SH-SY5Y (cell line): ENCODE measurements around the gene YEATS2.

Experiments
- GATA2 ChIP-seq: IDR thresholded peaks from 2 replicates; pipeline ENCODE4 v1.6.1; 2011; ENCODE audit warnings: mild to moderate bottlenecking, low read depth, low read length
- GATA3 ChIP-seq: IDR thresholded peaks from 2 replicates; pipeline ENCODE4 v1.6.1; 2011; ENCODE audit warnings: low read depth, mild to moderate bottlenecking, low read length, moderate library complexity

DNA sequence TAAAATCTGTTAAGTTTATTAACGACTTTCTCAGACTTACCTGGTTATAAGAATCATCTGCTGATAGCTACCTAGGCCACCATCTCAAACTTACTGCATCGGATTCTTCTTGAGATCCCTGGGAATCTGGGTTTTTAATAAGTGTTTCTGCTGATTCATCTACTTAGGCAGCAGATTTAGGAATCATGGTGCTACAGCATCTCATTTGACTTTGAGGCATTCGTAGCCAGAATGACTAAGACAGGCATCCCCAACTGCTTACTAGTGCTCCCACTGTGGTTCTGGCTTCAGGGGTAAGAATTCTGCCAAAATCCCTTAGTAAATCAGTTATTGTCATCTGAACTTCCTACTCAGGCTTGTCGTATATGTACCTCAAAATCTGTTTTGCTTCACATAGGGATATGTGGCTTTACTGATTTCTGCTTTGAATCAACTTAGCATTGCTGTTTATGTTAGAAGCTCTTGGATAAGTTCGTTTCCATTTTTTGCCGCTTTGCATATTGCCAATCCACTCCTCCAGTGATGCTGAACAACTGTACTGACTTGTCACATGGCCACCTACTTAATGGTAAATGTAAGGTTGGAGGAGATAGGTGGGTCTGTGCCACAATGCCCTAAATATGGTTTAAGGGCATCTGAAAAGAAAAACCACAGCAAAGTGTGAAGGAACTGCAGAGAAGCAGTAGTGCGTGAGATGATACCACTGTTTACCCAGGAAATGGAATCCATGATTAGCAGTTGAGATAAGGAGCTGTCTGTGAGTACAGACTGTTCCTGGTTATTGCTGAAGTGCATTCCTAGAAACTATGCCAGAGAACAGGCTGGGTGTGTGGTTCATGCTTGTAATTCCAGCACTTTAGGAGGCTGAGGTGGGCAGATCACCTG lies 67.5 kb downstream of the YEATS2 start:
- peak; percentile 56; the same call in 1 of the 2 replicates for TF ChIP-seq GATA2
- peak; percentile 19; the same call in 1 of the 2 replicates for TF ChIP-seq GATA3
